ENCODE measurements around the gene ITIH4. TPM values are rescaled to one million over a fixed set of nuclear protein-coding genes. Genes with fewer than 3 reads are reported as not detected.

ITIH4 gene
- total and polyA plus RNA-seq, 8 donors = 16.2 to 276 (median 77.4) TPM

- peaks cover 7 to 11% (median 8%) of the 10 kb centered on the region in 3 donors for H3K4me1 ChIP-seq
- peak overlapping the region in 1 of 4 donors; percentile 93 for H3K4me3 ChIP-seq
- no peak for FAIRE-seq
- intact Hi-C loops (cut with DNase I) = no loop called here
- peak in 2 of 6 donors; percentile 5 to 11 for DNase-seq
- peak overlapping the region in 2 of 4 donors; percentile 68 to 81 for H3K27ac ChIP-seq
- no peaks in the 10 kb centered on the region for H3K9me3 ChIP-seq
- H3K27me3 ChIP-seq = no peaks in the 10 kb centered on the region
- 83 to 87% methylated on average over 10 of the region's 10 CpGs for WGBS, 2 donors
- H3K36me3 ChIP-seq = no peaks in the 10 kb centered on the region
- no peak for ATAC-seq
- TF ChIP-seq, protein P1, sequence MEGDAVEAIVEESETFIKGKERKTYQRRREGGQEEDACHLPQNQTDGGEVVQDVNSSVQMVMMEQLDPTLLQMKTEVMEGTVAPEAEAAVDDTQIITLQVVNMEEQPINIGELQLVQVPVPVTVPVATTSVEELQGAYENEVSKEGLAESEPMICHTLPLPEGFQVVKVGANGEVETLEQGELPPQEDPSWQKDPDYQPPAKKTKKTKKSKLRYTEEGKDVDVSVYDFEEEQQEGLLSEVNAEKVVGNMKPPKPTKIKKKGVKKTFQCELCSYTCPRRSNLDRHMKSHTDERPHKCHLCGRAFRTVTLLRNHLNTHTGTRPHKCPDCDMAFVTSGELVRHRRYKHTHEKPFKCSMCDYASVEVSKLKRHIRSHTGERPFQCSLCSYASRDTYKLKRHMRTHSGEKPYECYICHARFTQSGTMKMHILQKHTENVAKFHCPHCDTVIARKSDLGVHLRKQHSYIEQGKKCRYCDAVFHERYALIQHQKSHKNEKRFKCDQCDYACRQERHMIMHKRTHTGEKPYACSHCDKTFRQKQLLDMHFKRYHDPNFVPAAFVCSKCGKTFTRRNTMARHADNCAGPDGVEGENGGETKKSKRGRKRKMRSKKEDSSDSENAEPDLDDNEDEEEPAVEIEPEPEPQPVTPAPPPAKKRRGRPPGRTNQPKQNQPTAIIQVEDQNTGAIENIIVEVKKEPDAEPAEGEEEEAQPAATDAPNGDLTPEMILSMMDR (IDR thresholded peaks at IDR 0.05) = no peak
Measured at GRCh38 chr3:52771702-52772101, 58.8 kb downstream of the ITIH4 start.

DNA sequence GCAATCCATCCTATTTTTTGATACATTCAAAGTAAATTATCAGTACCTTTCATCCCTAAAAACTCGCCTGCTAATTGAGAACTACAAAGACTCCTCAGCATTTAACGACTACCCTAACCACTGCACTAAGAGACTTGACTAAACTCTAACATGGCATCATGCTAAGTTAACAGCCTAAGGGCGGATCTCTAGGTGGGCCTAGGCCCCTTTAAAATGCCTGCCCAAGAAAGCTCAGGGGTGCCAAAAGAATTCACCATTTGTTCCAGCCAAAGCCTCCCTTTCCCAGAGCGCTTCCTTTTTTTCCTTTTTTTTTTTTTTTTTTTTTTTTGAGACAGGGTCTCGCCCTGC is 59.2 kb downstream of the ITIH4 start:
- Histone ChIP-seq H3K4me1 (peaks cover 7 to 11% (median 8%) of the 10 kb centered on the region in 3 donors), H3K27ac (peak overlapping the region; percentile 54 to 81 (median 72)), H3K4me3 (peak overlapping the region; percentile 34 to 93 (median 74)), H3K9me3 (no peaks in the 10 kb centered on the region), H3K27me3 (no peaks in the 10 kb centered on the region), H3K36me3 (no peaks in the 10 kb centered on the region)
- DNase-seq (no peak), FAIRE-seq (no peak), ATAC-seq (peak; percentile 10 to 18 (median 17))
- WGBS, 2 donors = 48 to 53% methylated on average over 5 of the region's 5 CpGs
- intact Hi-C loops (cut with DNase I) = no loop called here
- TF ChIP-seq, protein P1 (IDR thresholded peaks at IDR 0.05) = no peak

DNA sequence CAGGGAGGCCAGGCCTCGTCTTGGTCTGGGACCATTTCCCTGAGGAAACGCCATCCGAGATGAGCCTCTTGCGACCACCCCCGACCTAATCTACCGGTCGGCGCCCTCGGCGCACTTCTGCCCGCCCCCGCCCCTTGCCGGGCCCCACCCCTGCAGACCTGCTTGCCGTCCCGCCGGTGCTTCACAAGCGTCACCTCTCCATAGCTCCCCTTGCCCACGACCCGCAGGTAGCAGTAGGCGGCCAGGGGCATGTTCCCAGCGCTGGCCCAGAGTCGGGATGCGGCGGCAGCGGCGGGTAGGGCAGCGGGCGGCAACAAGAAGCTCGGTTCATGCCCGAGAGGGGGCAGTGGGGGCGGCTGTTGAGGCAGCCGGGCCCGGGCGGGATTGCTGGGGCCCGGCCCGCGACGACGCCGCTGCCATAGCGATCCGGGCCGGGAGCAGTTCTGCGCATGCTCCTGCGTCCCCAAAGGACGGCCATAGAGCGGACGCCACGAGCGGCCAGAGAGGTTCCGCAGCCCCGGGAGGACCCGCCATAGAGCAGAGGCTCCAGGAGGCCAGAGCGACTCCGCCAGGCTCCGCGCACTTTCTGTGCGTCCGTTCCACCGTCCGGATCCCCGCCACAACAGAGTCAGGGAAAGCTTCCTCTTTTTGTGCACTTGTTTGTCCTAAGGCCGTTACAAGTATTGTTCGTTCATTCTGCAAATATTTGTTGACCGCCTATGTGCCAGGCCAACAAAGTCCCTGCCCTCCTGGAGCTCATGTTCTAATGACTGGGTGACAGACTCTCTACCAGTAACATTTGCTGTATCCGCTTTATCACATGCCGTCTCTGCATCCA is 59.8 kb downstream of the ITIH4 start, which contains the start of gene NEK4:
Gene NEK4, minus strand, starts transcription at position 445 of the 838 bp plus-strand sequence. Its CDS starts 194 bp downstream, at position 251.
- intact Hi-C loops (cut with DNase I) = no loop called here
- 0 to 1% methylated on average over 67 of the region's 67 CpGs for WGBS, 2 donors
- FAIRE-seq (no peak), DNase-seq (peak; percentile 92 to 99 (median 93)), ATAC-seq (peak; percentile 97 to 99 (median 99))
- TF ChIP-seq, protein P1 (IDR thresholded peaks at IDR 0.05) = no peak
- peak within 1 kb of the TSS; percentile 34 to 93 (median 74) for H3K4me3 ChIP-seq
- H3K36me3 ChIP-seq = no peaks in the 10 kb centered on the region
- peak within 1 kb of the TSS; percentile 54 to 81 (median 72) for H3K27ac ChIP-seq
- no peaks in the 10 kb centered on the region for H3K9me3 ChIP-seq
- H3K27me3 ChIP-seq = no peaks in the 10 kb centered on the region
- peaks cover 7 to 11% (median 8%) of the 10 kb centered on the region in 3 donors for H3K4me1 ChIP-seq

GRCh38 chr3:52769786-52770455 is 60.6 kb downstream of the ITIH4 start:
- 13 to 16% methylated on average over 13 of the region's 13 CpGs for WGBS, 2 donors
- TF ChIP-seq, protein P1 (IDR thresholded peaks at IDR 0.05) = no peak
- peak in 3 of 4 donors; percentile 2 to 3 (median 3) for ATAC-seq
- Histone ChIP-seq H3K27ac (peak overlapping the region in 2 of 4 donors; percentile 68 to 81), H3K4me1 (peaks cover 7 to 11% (median 8%) of the 10 kb centered on the region in 3 donors), H3K9me3 (no peaks in the 10 kb centered on the region), H3K27me3 (no peaks in the 10 kb centered on the region), H3K4me3 (peak overlapping the region; percentile 34 to 93 (median 74)), H3K36me3 (no peaks in the 10 kb centered on the region)
- FAIRE-seq = no peak
- peak in 1 of 6 donors; percentile 11 for DNase-seq
- intact Hi-C loops (cut with DNase I) = no loop called here
